ENCODE data around the gene TMTC2. TPM values are rescaled to one million over a fixed set of nuclear protein-coding genes. Genes with fewer than 3 reads are reported as not detected.

TMTC2 gene
- total RNA-seq, 4 donors from 2014 or later: 6.5 to 11.3 (median 8.9) TPM

- no peak for TF ChIP-seq CTCF (IDR thresholded peaks at IDR 0.05; ENCODE audit: low read depth)
Measured at GRCh38 chr12:82727886-82728285, 41.2 kb downstream of the TMTC2 start.

- no peak for TF ChIP-seq CTCF (IDR thresholded peaks at IDR 0.05; ENCODE audit: low read depth)
Measured at GRCh38 chr12:82728710-82729109, 42.0 kb downstream of the TMTC2 start.

GRCh38 chr12:82730953-82731459 lies 44.3 kb downstream of the TMTC2 start:
- no peak for TF ChIP-seq CTCF (IDR thresholded peaks at IDR 0.05; ENCODE audit: low read depth)

GRCh38 chr12:82740129-82741000 lies 53.7 kb downstream of the TMTC2 start:
- no peak for TF ChIP-seq CTCF (IDR thresholded peaks at IDR 0.05; ENCODE audit: low read depth)

GRCh38 chr12:82745063-82745674 lies 58.5 kb downstream of the TMTC2 start:
- TF ChIP-seq CTCF (IDR thresholded peaks at IDR 0.05; ENCODE audit: low read depth): no peak

- TF ChIP-seq CTCF (IDR thresholded peaks at IDR 0.05; ENCODE audit: low read depth): no peak
Measured at GRCh38 chr12:82745807-82746206, 59.1 kb downstream of the TMTC2 start.

- no peak for TF ChIP-seq CTCF (IDR thresholded peaks at IDR 0.05; ENCODE audit: low read depth)
Measured at GRCh38 chr12:82746668-82747067, 60.0 kb downstream of the TMTC2 start.

All from subcutaneous adipose tissue (tissue), 4 donors.